Fibroblast of upper back skin (primary cell): Measurements from ENCODE around the gene HSD17B12.

ENCODE experiments used
- DNase-seq: peaks from one replicate; pipeline ENCODE4 v3.0.0-alpha.2; 2013

Gene HSD17B12

GRCh38 chr11:43879789-43880639 lies 199.5 kb downstream of the HSD17B12 start:
- no peak for DNase-seq

- DNase-seq = peak; percentile 94
Measured at GRCh38 chr11:43880640-43881159, 200.2 kb downstream of the HSD17B12 start, which contains the start of gene ALKBH3. ALKBH3 (plus strand) TSS chr11:43880831; CDS start chr11:43882653, 1,822 bp downstream.

DNA sequence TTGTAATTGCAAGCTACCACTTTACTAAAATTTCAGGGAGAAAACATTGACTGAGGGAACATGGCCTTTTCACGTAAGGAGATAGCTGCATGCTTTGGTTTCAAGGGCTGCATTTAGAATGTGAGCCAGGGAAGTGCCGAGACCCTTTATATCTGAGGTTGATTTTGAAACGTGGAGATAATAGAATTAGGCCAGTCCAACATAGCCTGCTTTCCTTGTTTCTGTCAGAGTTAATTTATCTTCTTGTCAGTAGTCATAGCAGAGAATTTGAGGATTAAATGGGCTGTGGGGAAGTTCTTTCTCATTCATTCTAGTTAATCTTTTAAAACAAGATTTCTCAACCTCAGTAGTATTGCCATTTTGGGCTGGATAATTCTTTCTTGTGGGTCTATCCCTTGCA lies 212.3 kb downstream of the HSD17B12 start:
- no peak for DNase-seq

DNA sequence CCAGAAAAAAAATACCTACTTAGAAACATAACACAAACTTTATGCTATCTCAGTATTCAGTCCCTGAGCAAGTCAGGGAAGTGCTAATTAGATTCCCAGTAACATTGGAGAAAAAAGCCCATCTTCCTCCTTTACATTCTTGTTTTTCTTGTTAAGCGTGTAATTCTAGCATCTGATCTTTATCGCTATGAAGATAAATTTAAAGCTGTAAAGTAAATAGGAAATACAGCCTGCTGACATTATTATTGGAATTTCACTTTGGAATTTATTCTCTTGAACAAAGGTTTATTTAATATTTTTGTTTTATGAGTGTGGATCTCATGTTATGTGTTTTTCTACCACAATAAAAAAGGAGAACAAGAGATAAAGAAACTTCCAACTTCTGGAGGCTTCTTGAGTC lies 214.0 kb downstream of the HSD17B12 start:
- no peak for DNase-seq

DNA sequence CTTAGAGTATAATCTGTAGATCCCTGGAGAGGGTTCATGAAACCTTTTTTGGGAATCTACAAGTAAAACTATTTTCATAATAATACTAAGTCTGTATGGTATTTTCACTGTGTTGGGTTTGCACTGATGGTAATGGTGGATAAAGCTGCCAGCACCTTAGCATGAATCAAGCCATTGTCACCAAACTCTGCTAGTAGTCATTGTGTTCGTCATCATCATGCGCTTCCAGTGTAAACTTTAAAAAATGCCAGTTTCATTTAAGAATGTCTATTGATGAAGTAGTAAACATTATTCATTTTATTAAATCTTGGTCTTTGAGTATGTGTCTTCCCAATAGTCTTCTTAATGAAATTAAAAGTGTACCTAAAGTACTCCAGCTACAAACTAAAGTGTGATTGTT lies 215.1 kb downstream of the HSD17B12 start:
- no peak for DNase-seq

DNA sequence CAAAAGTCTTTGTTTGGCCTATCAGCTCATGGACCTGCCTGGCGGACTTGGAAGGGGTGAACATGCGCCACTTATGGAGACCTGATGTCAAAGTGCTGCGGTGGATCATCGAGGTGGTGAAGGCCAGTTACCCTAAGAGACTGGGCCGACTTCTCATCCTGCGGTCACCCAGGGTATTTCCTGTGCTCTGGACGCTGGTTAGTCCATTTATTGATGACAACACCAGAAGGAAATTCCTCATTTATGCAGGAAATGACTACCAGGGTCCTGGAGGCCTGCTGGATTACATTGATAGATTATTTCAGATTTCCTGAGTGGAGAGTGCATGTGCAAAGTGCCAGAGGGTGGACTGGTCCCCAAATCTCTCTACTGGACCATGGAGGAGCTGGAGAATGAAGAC lies 218.0 kb downstream of the HSD17B12 start:
- no peak for DNase-seq

GRCh38 chr11:43899094-43899493 lies 218.6 kb downstream of the HSD17B12 start:
- DNase-seq = no peak

GRCh38 chr11:43901551-43901950 lies 221.0 kb downstream of the HSD17B12 start:
- DNase-seq = no peak

DNA sequence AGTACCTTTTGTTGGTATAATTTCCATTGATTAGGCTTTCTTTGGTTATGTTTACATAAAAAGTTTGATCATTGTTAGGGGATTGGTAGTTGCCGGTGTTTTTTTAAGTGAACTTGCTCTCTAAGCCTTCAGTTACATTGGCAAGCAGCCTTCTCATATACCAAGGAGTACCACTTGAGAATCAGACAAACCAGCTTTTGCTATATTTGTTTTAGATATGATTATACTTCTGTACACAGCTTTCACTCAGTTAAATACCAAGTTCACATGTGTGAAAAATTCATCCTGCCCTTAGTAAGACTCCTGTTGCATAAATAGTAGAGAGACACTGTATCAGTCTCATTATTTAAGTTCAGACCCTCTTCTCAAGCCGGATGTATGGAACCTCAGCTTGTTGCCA lies 222.5 kb downstream of the HSD17B12 start:
- DNase-seq = no peak

DNA sequence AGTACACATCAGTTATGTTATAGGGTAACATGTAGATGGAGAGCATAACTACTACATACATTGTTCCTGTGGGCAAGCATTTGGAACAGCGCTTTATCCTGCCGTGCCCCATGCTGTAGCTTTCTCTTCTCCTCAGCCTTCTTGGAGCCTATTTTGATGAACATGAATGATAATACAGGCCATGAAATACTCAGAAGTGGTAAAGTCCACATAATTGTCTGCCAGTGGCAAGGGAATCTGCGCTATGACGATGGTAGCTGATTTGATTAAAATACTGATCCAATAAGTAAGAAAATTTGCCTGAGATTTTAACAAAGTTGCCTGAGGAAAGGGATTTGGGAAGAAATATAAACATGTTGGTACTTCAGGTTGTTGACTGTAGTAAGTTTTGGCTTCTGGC lies 223.4 kb downstream of the HSD17B12 start:
- DNase-seq = no peak

DNA sequence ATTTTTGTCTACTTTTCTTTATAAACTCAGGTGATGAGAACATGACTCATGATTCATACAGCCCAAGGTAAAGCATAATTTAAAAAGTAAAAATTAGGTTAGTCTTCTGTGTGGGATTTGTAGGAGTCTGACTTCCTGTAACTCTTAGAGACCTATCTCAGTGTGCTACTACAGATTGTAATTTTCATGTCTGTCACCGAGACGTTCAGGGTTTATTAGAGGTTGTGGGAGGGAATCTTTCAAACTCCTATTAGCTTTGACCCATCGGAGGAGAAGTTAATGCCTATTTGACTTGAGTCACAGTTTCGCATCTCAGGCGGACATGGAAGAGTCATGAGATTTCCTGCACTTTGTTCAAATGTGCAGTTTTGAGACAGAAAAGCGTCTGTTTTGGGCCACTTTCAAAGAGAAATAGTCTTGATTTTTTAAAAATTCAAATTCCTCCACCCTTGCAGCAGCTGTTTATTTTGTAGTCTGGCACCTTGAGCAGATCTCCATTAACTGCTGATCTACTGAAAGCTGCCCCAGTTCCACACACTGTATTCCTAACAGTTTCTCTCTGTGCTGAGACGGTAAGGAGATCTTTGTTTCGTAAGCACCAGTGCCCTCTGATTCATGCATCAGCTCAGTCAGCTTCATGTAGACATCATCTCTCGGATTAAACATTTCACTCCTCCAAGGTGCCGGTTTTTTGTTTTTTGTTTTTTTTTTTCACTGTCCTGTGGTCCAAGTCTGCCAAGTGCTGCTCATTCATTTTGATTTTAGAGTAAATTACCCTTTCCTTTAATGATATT lies 224.4 kb downstream of the HSD17B12 start:
- DNase-seq = no peak

GRCh38 chr11:43905813-43906241 lies 225.3 kb downstream of the HSD17B12 start:
- DNase-seq = no peak
